Heart left ventricle (tissue), 13 donors: ENCODE measurements around the gene AGPAT3.

Experiments used
- CTCF ChIP-seq, 12 donors: fragments of 200-600 bp; sonication (generic) in 4 of 12; IDR thresholded peaks; one replicate each; pipeline versions ENCODE4 v1.5.0 to v1.8.0; 2018 to 2022; ENCODE audit warnings: antibody characterized with exemption in 12 of 12, mild to moderate bottlenecking in 5 of 12
- POLR2A ChIP-seq, 2 donors: fragments of 450-650 bp; IDR thresholded peaks; one replicate each; pipeline ENCODE4 v1.6.1; 2017; ENCODE audit warnings: antibody characterized with exemption in 2 of 2, mild to moderate bottlenecking in 2 of 2, moderate library complexity in 2 of 2
- donor health status: ischemic (EF 13 %, LVEDD 7.1; RV severe dilation, severe dysfunction).
- donor health status: DM: no; HTN: yes; CAD: no.
- donor health status: DM: no; HTN: no; CAD: no.
- donor health status: ischemic (EF 25% LVEDD 6.9; RV normal size, moderate dysfunction).
- donor health status: ischemic (EF 25% LVEDD 5.7; RV mildly dilated, moderate dysfunction).
- donor health status: ischemic (EF 35%, LVEDD 5.7; RV mildly dilated, moderate dysfunction).
- donor health status: nonischemic (EF 11% LVEDD 7.7; RV severe dilation, severe dysfunction).
- donor health status: DM: yes; HTN: yes; CAD: no.
- donor health status: PGD.
- donor health status: ischemic (EF 29% LVEDD 5.4; RV normal size, mild dysfunction).
- donor health status: nonischemic (EF 23%, LVEDD 6.1; RV moderate dilation, normal function).

- TF ChIP-seq CTCF (IDR thresholded peaks at IDR 0.05) (no peak), POLR2A (IDR thresholded peaks at IDR 0.05) (no peak)
These were observed 32.4 kb upstream of the AGPAT3 start for GRCh38 chr21:43832648-43833047.
